AG04449 (cell line): ENCODE data around the gene NPBWR2.

Source experiments
- CTCF ChIA-PET: fragments of 350-600 bp; formaldehyde crosslinking; extraction: SDS; loops from one replicate; lab custom pipeline; 2021; ENCODE audit warnings: antibody characterized with exemption; lab: Yijun Ruan, JAX
- POLR2A ChIA-PET: fragments of 400-600, 350-600 bp; formaldehyde crosslinking; extraction: SDS; loops from one replicate; lab custom pipeline; 2020; ENCODE audit warnings: antibody characterized with exemption, inconsistent platforms; lab: Yijun Ruan, JAX
- DNase-seq: peaks from one replicate; pipeline ENCODE4 v3.0.0-alpha.2; 2010; ENCODE audit warnings: low read depth, low spot score
- H3K4me3 ChIP-seq: 2 replicates; pipeline ENCODE4 v1.5.1; 2011; ENCODE audit warnings: low read depth, mild to moderate bottlenecking, control low read depth, low read length
- TF ChIP-seq, protein P1 (sequence below): IDR thresholded peaks from one replicate; pipeline ENCODE4 v1.5.1; 2011; ENCODE audit warnings: mild to moderate bottlenecking, moderate library complexity, low read length, control low read depth, inconsistent platforms; ENCODE audit not compliant: insufficient read depth; ENCODE audit errors: missing control alignments

Gene NPBWR2

DNA sequence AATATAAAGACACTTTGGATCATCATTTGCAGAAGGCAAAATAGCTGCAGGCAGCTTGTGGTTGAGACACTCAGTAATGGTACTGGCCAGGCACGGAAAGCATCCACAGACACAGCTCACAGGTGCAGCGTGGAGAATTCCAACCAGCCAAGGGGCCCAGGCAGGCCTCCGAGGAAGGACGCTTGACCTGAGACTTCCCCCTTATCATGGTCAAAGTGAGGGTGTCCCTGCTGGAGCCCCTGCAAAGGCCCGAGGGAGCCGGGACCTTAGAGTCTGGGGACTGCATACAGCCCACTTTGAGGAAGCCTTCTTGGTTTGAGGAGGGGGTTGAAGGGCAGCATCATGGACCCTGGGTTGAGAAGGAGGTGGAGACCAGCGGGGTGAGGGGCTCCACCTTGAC lies 41.8 kb upstream of the NPBWR2 start:
- no peak for DNase-seq
- no peak overlapping the region for H3K4me3 ChIP-seq
- CTCF ChIA-PET, result interaction anchor here (1.3 kb wide), 1 partner anchor 29 kb away, joined by 4 read pairs; no protein-coding TSS in a partner anchor
- POLR2A ChIA-PET, result no interaction called here
- TF ChIP-seq, protein P1, sequence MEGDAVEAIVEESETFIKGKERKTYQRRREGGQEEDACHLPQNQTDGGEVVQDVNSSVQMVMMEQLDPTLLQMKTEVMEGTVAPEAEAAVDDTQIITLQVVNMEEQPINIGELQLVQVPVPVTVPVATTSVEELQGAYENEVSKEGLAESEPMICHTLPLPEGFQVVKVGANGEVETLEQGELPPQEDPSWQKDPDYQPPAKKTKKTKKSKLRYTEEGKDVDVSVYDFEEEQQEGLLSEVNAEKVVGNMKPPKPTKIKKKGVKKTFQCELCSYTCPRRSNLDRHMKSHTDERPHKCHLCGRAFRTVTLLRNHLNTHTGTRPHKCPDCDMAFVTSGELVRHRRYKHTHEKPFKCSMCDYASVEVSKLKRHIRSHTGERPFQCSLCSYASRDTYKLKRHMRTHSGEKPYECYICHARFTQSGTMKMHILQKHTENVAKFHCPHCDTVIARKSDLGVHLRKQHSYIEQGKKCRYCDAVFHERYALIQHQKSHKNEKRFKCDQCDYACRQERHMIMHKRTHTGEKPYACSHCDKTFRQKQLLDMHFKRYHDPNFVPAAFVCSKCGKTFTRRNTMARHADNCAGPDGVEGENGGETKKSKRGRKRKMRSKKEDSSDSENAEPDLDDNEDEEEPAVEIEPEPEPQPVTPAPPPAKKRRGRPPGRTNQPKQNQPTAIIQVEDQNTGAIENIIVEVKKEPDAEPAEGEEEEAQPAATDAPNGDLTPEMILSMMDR, result no peak

DNA sequence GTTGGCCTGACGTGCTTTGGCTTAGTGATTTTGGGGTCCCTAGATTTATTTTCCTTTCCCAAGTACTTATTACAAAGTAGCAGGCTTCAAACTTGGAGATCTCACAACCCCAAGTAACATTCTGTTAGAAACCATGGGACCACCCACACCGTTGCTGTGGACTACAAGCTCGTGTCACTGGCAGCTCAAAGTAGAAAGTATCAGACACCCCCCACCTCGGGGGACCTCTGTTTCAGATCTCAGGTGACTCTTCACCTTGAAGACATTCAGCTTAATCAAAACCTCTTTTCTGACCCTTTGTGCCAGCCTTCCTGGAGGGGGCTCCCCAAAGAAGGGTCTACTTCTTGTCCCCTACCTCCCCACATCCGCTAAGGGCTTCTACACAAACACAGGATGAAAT lies 41.2 kb upstream of the NPBWR2 start:
- POLR2A ChIA-PET, result no interaction called here
- CTCF ChIA-PET, result interaction anchor here (1.3 kb wide), 1 partner anchor 28 kb away, joined by 4 read pairs; no protein-coding TSS in a partner anchor
- no peak for DNase-seq
- TF ChIP-seq, protein P1, result no peak
- no peak overlapping the region for H3K4me3 ChIP-seq

DNA sequence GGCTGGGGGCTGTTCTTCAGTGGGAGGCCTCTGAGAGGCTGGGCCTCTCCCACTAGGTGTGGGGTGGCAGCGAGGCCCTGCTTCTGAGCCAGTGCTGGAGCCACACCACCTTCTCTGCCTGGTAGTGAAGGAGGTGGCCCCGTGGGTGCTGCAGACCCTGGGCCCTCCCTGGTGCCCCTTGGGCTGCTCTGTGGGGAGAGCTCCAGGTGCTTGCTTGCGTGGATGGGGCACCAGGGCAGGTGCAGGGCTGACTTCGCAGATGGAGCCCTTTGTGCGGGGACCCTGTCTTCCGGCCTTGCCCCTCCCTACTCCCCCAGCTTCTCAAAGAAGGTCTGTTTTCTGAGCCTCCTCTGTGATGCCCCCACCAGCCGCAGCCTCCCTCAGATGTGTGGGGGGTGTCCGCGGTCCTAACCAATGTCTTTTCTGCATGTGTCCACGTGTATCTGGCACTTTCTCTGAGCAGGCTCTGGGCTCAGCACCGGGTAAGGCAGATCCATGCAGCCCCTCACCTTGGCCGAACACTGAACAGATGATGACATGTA lies 39.6 kb upstream of the NPBWR2 start:
- DNase-seq, result no peak
- H3K4me3 ChIP-seq, result no peak overlapping the region
- ChIA-PET CTCF (no interaction called here), POLR2A (no interaction called here)
- TF ChIP-seq, protein P1, result no peak

DNA sequence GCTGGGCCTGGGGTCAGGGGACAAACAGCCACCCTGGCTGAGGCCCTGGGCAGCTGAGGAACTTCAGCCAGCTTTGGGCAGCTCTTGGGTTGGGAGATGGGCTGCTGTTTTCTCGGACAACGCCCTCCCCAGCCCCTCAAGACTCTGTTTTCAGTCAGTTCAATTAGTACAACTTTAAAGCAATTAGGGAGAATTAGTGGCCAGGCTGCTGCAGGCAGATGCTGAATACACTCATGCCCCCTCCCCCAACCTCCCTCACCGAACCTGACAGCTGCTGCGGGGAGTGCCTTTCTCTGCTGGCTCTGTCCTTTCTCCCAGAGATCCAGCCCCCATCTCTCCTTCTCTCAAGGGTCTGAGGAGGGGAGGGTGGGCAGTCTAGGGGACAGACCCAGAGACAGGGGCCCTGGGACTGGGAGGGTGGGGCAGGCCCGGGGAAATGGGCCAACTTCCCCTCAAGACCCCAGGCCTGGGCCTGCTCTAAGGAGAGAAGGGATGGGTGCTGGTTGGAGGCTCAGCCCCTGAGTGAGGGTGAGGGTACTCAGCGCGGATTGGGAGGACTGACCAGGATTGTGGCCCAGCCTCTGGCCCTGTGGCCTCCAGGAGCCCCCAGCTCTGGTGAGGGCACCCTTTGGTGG lies 39.1 kb upstream of the NPBWR2 start:
- no peak for DNase-seq
- ChIA-PET CTCF (no interaction called here), POLR2A (no interaction called here)
- H3K4me3 ChIP-seq, result no peak overlapping the region
- TF ChIP-seq, protein P1, result no peak

DNA sequence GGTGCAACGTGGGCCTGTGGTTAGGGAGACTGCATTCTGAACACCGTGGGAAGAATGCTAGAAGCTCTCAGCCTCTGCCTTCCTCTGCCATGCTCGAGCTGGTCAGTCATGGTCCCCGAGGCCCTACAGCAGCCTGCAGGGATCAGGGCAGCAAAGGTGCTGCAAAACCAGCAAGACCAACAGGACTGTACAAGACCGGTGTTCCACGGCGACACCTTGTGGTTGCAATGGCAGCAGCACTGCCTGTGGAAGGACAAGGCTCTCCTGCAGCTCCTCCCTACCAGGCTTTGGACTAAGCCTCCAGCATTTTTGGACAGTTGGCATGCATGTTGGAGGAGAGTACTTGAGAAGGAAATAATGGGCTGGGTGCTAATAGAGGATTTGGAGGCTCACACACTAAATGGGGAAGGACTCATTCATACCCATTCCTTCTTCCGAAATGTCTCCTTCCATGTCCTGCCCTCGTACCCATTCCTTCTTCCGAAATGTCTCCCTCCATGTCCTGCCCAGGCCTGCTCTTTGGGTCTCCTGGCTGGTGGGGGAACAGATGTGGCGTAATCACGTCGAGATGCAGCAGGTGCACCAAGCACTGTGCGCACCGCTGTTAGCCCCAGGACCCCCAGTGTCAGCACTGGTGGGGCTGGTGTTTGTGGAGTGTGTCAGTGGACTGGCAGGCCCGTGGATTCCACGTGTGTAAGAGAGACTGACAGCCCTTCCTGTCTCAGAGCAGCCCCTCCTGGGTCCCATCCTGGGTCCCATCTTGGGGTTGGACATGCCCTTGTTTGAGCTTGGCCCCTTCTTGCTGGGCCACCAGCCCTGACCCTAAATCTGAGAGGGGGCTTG lies 38.3 kb upstream of the NPBWR2 start:
- ChIA-PET POLR2A (no interaction called here), CTCF (no interaction called here)
- no peak overlapping the region for H3K4me3 ChIP-seq
- no peak for DNase-seq
- TF ChIP-seq, protein P1, result no peak

DNA sequence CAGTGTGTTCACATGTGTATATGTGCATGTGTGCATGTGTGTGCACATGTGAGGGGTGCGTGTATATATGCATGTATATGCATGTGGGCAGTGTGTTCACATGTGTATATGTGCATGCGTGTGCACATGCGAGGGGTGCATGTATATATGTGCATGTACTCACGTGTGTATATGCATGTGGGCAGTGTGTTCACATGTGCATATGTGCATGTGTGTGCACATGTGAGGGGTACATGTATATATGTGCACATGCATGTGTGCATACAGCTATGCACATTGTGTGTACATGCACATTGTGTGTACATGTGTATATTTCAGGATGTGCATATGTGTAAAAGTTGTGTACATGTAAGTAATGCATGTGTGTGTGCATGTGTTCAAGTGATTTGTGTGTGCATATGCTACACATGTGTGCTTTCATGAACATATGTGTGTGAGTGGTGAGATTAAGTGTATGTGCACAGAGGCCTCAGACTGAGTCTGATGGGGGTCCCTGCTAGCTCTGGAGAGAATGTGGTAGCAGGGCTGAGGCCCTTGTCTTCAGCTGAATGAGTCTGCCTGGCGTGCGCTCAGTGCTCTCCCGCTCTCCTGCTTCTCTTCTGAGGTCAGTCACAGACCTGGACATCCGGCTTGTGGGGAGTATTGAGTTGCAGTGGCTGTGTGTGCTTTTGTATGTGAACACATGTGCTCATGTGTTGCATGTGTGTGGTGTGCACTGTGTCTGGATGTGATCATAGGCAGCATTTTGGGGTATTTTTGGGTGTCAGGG lies 37.0 kb upstream of the NPBWR2 start:
- ChIA-PET POLR2A (no interaction called here), CTCF (no interaction called here)
- TF ChIP-seq, protein P1, result no peak
- H3K4me3 ChIP-seq, result no peak overlapping the region
- DNase-seq, result no peak
